WTC11 (cell line): ENCODE measurements around the gene ESCO1. TPM values are rescaled to one million over a fixed set of nuclear protein-coding genes. Genes with fewer than 3 reads are reported as not detected.

ENCODE experiments used
- ATAC-seq: fragments of 200-7000 bp; cut with Tn5 transposase; 2 replicates; pipeline ENCODE4 v1.10.0; 2021; ENCODE audit warnings: mild to moderate bottlenecking, moderate library complexity
- Bru-seq: library from RNA; stranded (reverse); fragments of 400-500 nt; gene quantifications from one replicate; lab custom pipeline; 2021; lab: Mats Ljungman, UMichigan
- CTCF ChIA-PET: fragments of 300-600 bp; sonication (Branson Sonifier 250); formaldehyde crosslinking; loops from one replicate; lab custom pipeline; 2021; ENCODE audit warnings: antibody characterized with exemption; lab: Charles Lee
- POLR2A ChIA-PET: fragments of 350-600 bp; sonication (Branson Sonifier 250); formaldehyde crosslinking; loops from one replicate; lab custom pipeline; 2021; ENCODE audit warnings: antibody characterized with exemption; lab: Charles Lee
- DNase-seq: peaks from one replicate; pipeline ENCODE4 v3.0.0; 2021; ENCODE audit warnings: low spot score
- H3K27ac Mint-ChIP-seq: 2 replicates; pipeline ENCODE4 v1.8.0; 2021; ENCODE audit warnings: mixed read lengths
- H3K27me3 Mint-ChIP-seq: 2 replicates; pipeline ENCODE4 v1.8.0; 2021; ENCODE audit warnings: low read depth, mild to moderate bottlenecking, moderate library complexity, mixed read lengths
- H3K36me3 Mint-ChIP-seq: 2 replicates; pipeline ENCODE4 v1.8.0; 2021; ENCODE audit warnings: mixed read lengths
- H3K4me1 Mint-ChIP-seq: 2 replicates; pipeline ENCODE4 v1.8.0; 2022; ENCODE audit warnings: mixed read lengths
- H3K4me3 Mint-ChIP-seq: 2 replicates; pipeline ENCODE4 v1.8.0; 2021; ENCODE audit warnings: mild to moderate bottlenecking, moderate library complexity, mixed read lengths
- H3K9me3 Mint-ChIP-seq: 2 replicates; pipeline ENCODE4 v1.8.0; 2021; ENCODE audit warnings: mixed read lengths
- CREB1 ChIP-seq: sonication (generic); formaldehyde crosslinking; IDR thresholded peaks from 2 replicates; pipeline ENCODE4 v1.8.0; 2023; ENCODE audit warnings: mild to moderate bottlenecking, missing genetic modification reagents
- ETV6 ChIP-seq: sonication (generic); formaldehyde crosslinking; IDR thresholded peaks from 2 replicates; pipeline ENCODE4 v1.8.1; 2022; ENCODE audit warnings: mild to moderate bottlenecking, missing genetic modification reagents
- FOXK1 ChIP-seq: sonication (generic); formaldehyde crosslinking; IDR thresholded peaks from 2 replicates; pipeline ENCODE4 v1.8.0; 2022; ENCODE audit warnings: mild to moderate bottlenecking, moderate library complexity, missing genetic modification reagents
- FOXP1 ChIP-seq: sonication (generic); formaldehyde crosslinking; IDR thresholded peaks from 2 replicates; pipeline ENCODE4 v1.8.0; 2022; ENCODE audit warnings: missing genetic modification reagents, mild to moderate bottlenecking, moderate library complexity, borderline replicate concordance
- GTF2I ChIP-seq: fragments of 250-450 bp; sonication (Bioruptor Pico); conservative IDR thresholded peaks from 2 replicates; pipeline ENCODE4 v1.4.0; 2021; ENCODE audit warnings: mild to moderate bottlenecking
- HMGA2 ChIP-seq: fragments of 250-450 bp; sonication (Bioruptor Pico); IDR thresholded peaks from 2 replicates; pipeline ENCODE4 v1.4.0; 2021; ENCODE audit warnings: mild to moderate bottlenecking, moderate library complexity
- KAT7 ChIP-seq: sonication (generic); formaldehyde crosslinking; IDR thresholded peaks from 2 replicates; pipeline ENCODE4 v1.8.1; 2023; ENCODE audit warnings: missing genetic modification reagents, mild to moderate bottlenecking, borderline replicate concordance
- NR3C1 ChIP-seq: sonication (generic); formaldehyde crosslinking; conservative IDR thresholded peaks from 2 replicates; pipeline ENCODE4 v1.8.1; 2023; ENCODE audit warnings: low read depth, mild to moderate bottlenecking, missing genetic modification reagents
- PRRX2 ChIP-seq: fragments of 250-450 bp; sonication (Bioruptor Pico); IDR thresholded peaks from 2 replicates; pipeline ENCODE4 v1.8.0; 2021; ENCODE audit warnings: mild to moderate bottlenecking
- SMAD3 ChIP-seq: sonication (generic); formaldehyde crosslinking; IDR thresholded peaks from 2 replicates; pipeline ENCODE4 v1.8.0; 2022; ENCODE audit warnings: missing genetic modification reagents, mild to moderate bottlenecking, borderline replicate concordance
- ZBTB21 ChIP-seq: sonication (generic); formaldehyde crosslinking; IDR thresholded peaks from 2 replicates; pipeline ENCODE4 v1.8.1; 2023; ENCODE audit warnings: mild to moderate bottlenecking, missing genetic modification reagents, borderline replicate concordance
- ZNF219 ChIP-seq: sonication (generic); formaldehyde crosslinking; IDR thresholded peaks from 2 replicates; pipeline ENCODE4 v1.8.0; 2023; ENCODE audit warnings: missing genetic modification reagents, mild to moderate bottlenecking, borderline replicate concordance
- ZNF232 ChIP-seq: sonication (generic); formaldehyde crosslinking; IDR thresholded peaks from 2 replicates; pipeline ENCODE4 v1.8.0; 2022; ENCODE audit warnings: mild to moderate bottlenecking, missing genetic modification reagents
- ZNF396 ChIP-seq: fragments of 250-450 bp; sonication (Bioruptor Pico); IDR thresholded peaks from 2 replicates; pipeline ENCODE4 v1.8.0; 2021; ENCODE audit warnings: mild to moderate bottlenecking, moderate library complexity, borderline replicate concordance
- ZNF423 ChIP-seq: fragments of 250-450 bp; sonication (Bioruptor Pico); IDR thresholded peaks from 2 replicates; pipeline ENCODE4 v2.1.2; 2022; ENCODE audit warnings: mild to moderate bottlenecking, moderate library complexity
- ZNF671 ChIP-seq: fragments of 250-450 bp; sonication (Bioruptor Pico); IDR thresholded peaks from 2 replicates; pipeline ENCODE4 v1.8.0; 2021; ENCODE audit warnings: mild to moderate bottlenecking
- long read RNA-seq, 3 experiments: library from RNA in 1 of 3; library from capped mRNA in 1 of 3; library from polyadenylated mRNA in 1 of 3; unstranded in 2 of 3; stranded (forward) in 1 of 3; transcript quantifications; one replicate each; pipeline ENCODE4 v2.0.0, GENCODE V29; 2021
- total RNA-seq: library from RNA; stranded (reverse); gene quantifications from 3 replicates; pipeline ENCODE4 v1.2.3, GENCODE V29; 2021
- TF ChIP-seq, protein P1 (sequence below): fragments of 200-600 bp; IDR thresholded peaks from 2 replicates; pipeline ENCODE4 v1.8.0; 2022; ENCODE audit warnings: antibody characterized with exemption
- TF ChIP-seq, protein P2 (sequence below): sonication (generic); formaldehyde crosslinking; IDR thresholded peaks from 2 replicates; pipeline ENCODE4 v1.8.0; 2023; ENCODE audit warnings: missing genetic modification reagents
- TF ChIP-seq, protein P3 (sequence below): sonication (generic); formaldehyde crosslinking; IDR thresholded peaks from 2 replicates; pipeline ENCODE4 v1.8.1; 2022; ENCODE audit warnings: mild to moderate bottlenecking, moderate library complexity, missing genetic modification reagents
- TF ChIP-seq, protein P4 (sequence below): fragments of 250-450 bp; sonication (Bioruptor Pico); IDR thresholded peaks from 2 replicates; pipeline ENCODE4 v1.9.0; 2021; ENCODE audit warnings: mild to moderate bottlenecking
- TF ChIP-seq, protein P5 (sequence below): fragments of 250-450 bp; sonication (Bioruptor Pico); IDR thresholded peaks from 2 replicates; pipeline ENCODE4 v2.1.2; 2022; ENCODE audit warnings: mild to moderate bottlenecking, moderate library complexity
- TF ChIP-seq, protein P6 (sequence below): sonication (generic); formaldehyde crosslinking; IDR thresholded peaks from 2 replicates; pipeline ENCODE4 v1.8.1; 2023; ENCODE audit warnings: mild to moderate bottlenecking, missing genetic modification reagents, moderate library complexity
- TF ChIP-seq, protein P7 (sequence below): sonication (generic); formaldehyde crosslinking; IDR thresholded peaks from 2 replicates; pipeline ENCODE4 v1.8.0; 2022; ENCODE audit warnings: mild to moderate bottlenecking, missing genetic modification reagents

Gene ESCO1, protein sequence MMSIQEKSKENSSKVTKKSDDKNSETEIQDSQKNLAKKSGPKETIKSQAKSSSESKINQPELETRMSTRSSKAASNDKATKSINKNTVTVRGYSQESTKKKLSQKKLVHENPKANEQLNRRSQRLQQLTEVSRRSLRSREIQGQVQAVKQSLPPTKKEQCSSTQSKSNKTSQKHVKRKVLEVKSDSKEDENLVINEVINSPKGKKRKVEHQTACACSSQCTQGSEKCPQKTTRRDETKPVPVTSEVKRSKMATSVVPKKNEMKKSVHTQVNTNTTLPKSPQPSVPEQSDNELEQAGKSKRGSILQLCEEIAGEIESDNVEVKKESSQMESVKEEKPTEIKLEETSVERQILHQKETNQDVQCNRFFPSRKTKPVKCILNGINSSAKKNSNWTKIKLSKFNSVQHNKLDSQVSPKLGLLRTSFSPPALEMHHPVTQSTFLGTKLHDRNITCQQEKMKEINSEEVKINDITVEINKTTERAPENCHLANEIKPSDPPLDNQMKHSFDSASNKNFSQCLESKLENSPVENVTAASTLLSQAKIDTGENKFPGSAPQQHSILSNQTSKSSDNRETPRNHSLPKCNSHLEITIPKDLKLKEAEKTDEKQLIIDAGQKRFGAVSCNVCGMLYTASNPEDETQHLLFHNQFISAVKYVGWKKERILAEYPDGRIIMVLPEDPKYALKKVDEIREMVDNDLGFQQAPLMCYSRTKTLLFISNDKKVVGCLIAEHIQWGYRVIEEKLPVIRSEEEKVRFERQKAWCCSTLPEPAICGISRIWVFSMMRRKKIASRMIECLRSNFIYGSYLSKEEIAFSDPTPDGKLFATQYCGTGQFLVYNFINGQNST
- 35.2 to 46.5 TPM (median 35.5 TPM) in 3 replicates for total RNA-seq
- percentile 85 among the genes with signal in this experiment for Bru-seq, nascent RNA
- long read RNA-seq, experiment 1, full-length matches to known transcripts = 132 of 196 reads
- long read RNA-seq, experiment 1, partial matches to known transcripts = 29 of 196 reads
- long read RNA-seq, experiment 1, other reads (novel, unspliced or antisense) = 35 of 196 reads
- long read RNA-seq, experiment 2, full-length matches to known transcripts = 13 of 56 reads
- long read RNA-seq, experiment 2, partial matches to known transcripts = 31 of 56 reads
- long read RNA-seq, experiment 2, other reads (novel, unspliced or antisense) = 12 of 56 reads
- long read RNA-seq, experiment 3, partial matches to known transcripts = 10 of 13 reads
- long read RNA-seq, experiment 3, other reads (novel, unspliced or antisense) = 3 of 13 reads

DNA sequence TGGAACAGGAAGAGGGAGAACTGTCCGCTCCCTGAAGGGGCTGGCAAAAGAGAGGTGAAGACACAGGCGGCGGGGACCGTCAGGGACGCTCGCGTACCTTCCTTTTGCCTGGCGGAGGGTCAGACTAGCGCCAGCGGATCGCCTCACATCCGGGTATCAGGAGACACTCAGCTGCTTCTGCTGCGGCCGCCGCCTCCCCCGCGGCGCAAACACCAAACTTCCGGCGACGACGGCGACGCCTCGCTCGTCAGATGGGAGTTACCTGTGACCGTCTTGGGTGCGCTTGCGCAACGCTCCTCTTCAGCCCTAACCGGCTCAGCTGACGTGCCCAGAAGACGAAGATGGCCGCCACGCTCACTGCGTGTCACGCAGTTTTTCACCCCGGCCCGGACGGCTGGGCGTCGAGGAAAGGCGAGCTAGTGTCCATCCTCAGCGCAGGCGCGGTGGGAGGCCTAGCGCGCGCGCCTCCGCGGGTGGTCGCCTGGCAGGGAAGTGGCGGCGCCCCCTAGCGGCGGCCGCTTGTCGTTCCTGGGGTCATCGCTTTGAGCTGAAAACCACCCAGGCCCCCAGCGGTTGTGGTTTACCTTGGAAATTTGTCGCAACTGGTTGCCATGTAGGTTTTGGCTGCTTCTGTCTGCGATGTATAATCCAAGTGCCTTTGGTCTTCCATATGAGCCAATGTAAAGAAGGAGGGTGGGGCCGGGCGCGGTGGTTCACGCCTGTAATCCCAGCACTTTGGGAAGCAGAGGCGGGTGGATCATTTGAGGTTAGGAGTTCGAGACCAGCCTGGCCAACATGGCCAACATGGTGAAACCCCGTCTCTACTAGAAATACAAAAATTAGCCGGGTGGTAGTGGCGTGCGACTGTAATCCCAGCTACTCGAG is at the start of gene ESCO1:
Gene ESCO1, minus strand, starts transcription at position 179 of the 885 bp plus-strand sequence. CDS start 25,861 bp downstream, outside the sequence.
- H3K27me3 Mint-ChIP-seq = peaks cover 11% of the 10 kb centered on the region
- peak; percentile 92 for DNase-seq
- CTCF ChIA-PET = interaction anchor here (0.6 to 4.1 kb wide), 58 partner anchors 10 to 627 kb away, joined by 3 to 86 read pairs (median 4); partner anchors contain the start of genes ABHD3, MIB1, ROCK1 and SNRPD1
- peaks cover 4% of the 10 kb centered on the region; the same call in 1 of the 2 replicates for H3K9me3 Mint-ChIP-seq
- peak; percentile 85 for ATAC-seq
- H3K27ac Mint-ChIP-seq = peak within 1 kb of the TSS; percentile 100
- H3K4me3 Mint-ChIP-seq = peak within 1 kb of the TSS; percentile 98
- H3K36me3 Mint-ChIP-seq = peaks cover 7% of the 10 kb centered on the region
- H3K4me1 Mint-ChIP-seq = peaks cover 14% of the 10 kb centered on the region
- POLR2A ChIA-PET = interaction anchor here (0.5 to 2.4 kb wide), 10 partner anchors 11 to 489 kb away, joined by 3 to 24 read pairs (median 4); partner anchors contain the start of genes ABHD3, MIB1, ROCK1 and SNRPD1
- TF ChIP-seq, protein P1, sequence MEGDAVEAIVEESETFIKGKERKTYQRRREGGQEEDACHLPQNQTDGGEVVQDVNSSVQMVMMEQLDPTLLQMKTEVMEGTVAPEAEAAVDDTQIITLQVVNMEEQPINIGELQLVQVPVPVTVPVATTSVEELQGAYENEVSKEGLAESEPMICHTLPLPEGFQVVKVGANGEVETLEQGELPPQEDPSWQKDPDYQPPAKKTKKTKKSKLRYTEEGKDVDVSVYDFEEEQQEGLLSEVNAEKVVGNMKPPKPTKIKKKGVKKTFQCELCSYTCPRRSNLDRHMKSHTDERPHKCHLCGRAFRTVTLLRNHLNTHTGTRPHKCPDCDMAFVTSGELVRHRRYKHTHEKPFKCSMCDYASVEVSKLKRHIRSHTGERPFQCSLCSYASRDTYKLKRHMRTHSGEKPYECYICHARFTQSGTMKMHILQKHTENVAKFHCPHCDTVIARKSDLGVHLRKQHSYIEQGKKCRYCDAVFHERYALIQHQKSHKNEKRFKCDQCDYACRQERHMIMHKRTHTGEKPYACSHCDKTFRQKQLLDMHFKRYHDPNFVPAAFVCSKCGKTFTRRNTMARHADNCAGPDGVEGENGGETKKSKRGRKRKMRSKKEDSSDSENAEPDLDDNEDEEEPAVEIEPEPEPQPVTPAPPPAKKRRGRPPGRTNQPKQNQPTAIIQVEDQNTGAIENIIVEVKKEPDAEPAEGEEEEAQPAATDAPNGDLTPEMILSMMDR = peak; percentile 98
- no peak for TF ChIP-seq GTF2I (CRISPR knock-in tag)
- peak; percentile 20; the same call in 1 of the 2 replicates for TF ChIP-seq HMGA2 (CRISPR knock-in tag)
- TF ChIP-seq NR3C1 = no peak
- peak; percentile 63; the same call in 1 of the 2 replicates for TF ChIP-seq CREB1 (CRISPR knock-in tag)
- TF ChIP-seq, protein P2, sequence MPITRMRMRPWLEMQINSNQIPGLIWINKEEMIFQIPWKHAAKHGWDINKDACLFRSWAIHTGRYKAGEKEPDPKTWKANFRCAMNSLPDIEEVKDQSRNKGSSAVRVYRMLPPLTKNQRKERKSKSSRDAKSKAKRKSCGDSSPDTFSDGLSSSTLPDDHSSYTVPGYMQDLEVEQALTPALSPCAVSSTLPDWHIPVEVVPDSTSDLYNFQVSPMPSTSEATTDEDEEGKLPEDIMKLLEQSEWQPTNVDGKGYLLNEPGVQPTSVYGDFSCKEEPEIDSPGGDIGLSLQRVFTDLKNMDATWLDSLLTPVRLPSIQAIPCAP (CRISPR knock-in tag) = no peak
- peak; percentile 60; the same call in 1 of the 2 replicates for TF ChIP-seq ZNF423
- TF ChIP-seq ZNF219 (CRISPR knock-in tag) = no peak
- no peak; the same call in 1 of the 2 replicates for TF ChIP-seq FOXK1 (CRISPR knock-in tag)
- TF ChIP-seq FOXP1 = no peak; the same call in 1 of the 2 replicates
- TF ChIP-seq KAT7 (CRISPR knock-in tag) = no peak
- TF ChIP-seq, protein P3, sequence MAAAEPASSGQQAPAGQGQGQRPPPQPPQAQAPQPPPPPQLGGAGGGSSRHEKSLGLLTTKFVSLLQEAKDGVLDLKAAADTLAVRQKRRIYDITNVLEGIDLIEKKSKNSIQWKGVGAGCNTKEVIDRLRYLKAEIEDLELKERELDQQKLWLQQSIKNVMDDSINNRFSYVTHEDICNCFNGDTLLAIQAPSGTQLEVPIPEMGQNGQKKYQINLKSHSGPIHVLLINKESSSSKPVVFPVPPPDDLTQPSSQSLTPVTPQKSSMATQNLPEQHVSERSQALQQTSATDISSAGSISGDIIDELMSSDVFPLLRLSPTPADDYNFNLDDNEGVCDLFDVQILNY (CRISPR knock-in tag) = peak; percentile 88
- peak; percentile 75 for TF ChIP-seq ZNF232 (CRISPR knock-in tag)
- TF ChIP-seq, protein P4, sequence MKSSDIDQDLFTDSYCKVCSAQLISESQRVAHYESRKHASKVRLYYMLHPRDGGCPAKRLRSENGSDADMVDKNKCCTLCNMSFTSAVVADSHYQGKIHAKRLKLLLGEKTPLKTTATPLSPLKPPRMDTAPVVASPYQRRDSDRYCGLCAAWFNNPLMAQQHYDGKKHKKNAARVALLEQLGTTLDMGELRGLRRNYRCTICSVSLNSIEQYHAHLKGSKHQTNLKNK (CRISPR knock-in tag) = no peak
- TF ChIP-seq PRRX2 (CRISPR knock-in tag) = no peak
- TF ChIP-seq, protein P5, sequence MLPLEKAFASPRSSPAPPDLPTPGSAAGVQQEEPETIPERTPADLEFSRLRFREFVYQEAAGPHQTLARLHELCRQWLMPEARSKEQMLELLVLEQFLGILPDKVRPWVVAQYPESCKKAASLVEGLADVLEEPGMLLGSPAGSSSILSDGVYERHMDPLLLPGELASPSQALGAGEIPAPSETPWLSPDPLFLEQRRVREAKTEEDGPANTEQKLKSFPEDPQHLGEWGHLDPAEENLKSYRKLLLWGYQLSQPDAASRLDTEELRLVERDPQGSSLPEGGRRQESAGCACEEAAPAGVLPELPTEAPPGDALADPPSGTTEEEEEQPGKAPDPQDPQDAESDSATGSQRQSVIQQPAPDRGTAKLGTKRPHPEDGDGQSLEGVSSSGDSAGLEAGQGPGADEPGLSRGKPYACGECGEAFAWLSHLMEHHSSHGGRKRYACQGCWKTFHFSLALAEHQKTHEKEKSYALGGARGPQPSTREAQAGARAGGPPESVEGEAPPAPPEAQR = no peak
- TF ChIP-seq ETV6 (CRISPR knock-in tag) = peak; percentile 94
- no peak for TF ChIP-seq ZBTB21 (CRISPR knock-in tag)
- TF ChIP-seq SMAD3 (CRISPR knock-in tag) = 0 out of 2 replicates have a peak, but pooled peaks have one; percentile 22
- TF ChIP-seq, protein P6, sequence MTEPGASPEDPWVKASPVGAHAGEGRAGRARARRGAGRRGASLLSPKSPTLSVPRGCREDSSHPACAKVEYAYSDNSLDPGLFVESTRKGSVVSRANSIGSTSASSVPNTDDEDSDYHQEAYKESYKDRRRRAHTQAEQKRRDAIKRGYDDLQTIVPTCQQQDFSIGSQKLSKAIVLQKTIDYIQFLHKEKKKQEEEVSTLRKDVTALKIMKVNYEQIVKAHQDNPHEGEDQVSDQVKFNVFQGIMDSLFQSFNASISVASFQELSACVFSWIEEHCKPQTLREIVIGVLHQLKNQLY (CRISPR knock-in tag) = peak; percentile 67; the same call in 1 of the 2 replicates
- TF ChIP-seq, protein P7, sequence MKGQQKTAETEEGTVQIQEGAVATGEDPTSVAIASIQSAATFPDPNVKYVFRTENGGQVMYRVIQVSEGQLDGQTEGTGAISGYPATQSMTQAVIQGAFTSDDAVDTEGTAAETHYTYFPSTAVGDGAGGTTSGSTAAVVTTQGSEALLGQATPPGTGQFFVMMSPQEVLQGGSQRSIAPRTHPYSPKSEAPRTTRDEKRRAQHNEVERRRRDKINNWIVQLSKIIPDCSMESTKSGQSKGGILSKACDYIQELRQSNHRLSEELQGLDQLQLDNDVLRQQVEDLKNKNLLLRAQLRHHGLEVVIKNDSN = peak; percentile 82; the same call in 1 of the 2 replicates
- TF ChIP-seq ZNF396 (CRISPR knock-in tag) = no peak
- 0 out of 2 replicates have a peak, but pooled peaks have one; percentile 35 for TF ChIP-seq ZNF671 (CRISPR knock-in tag)
